OCI-LY1 (cell line): ENCODE results near the gene FOXC2.

ENCODE experiments used
- CTCF ChIP-seq: fragments of 200-600 bp; sonication (generic), shearing (Covaris generic); IDR thresholded peaks from 2 replicates; pipeline ENCODE4 v1.5.1; 2017; ENCODE audit warnings: mild to moderate bottlenecking, antibody characterized with exemption, low read length, moderate library complexity, mixed read lengths
- EZH2 ChIP-seq: fragments of 200-600 bp; sonication (generic), shearing (Covaris generic); IDR thresholded peaks from 2 replicates; pipeline ENCODE4 v1.8.0; 2017; ENCODE audit warnings: borderline replicate concordance, mixed run types, mild to moderate bottlenecking, antibody characterized with exemption, low read length, moderate library complexity, mixed read lengths

GRCh38 chr16:86554599-86554916 lies 12.1 kb upstream of the FOXC2 start:
- no peak for TF ChIP-seq CTCF
- no peak for TF ChIP-seq EZH2
